ENCODE measurements around the gene BOD1L2.

Gene BOD1L2

DNA sequence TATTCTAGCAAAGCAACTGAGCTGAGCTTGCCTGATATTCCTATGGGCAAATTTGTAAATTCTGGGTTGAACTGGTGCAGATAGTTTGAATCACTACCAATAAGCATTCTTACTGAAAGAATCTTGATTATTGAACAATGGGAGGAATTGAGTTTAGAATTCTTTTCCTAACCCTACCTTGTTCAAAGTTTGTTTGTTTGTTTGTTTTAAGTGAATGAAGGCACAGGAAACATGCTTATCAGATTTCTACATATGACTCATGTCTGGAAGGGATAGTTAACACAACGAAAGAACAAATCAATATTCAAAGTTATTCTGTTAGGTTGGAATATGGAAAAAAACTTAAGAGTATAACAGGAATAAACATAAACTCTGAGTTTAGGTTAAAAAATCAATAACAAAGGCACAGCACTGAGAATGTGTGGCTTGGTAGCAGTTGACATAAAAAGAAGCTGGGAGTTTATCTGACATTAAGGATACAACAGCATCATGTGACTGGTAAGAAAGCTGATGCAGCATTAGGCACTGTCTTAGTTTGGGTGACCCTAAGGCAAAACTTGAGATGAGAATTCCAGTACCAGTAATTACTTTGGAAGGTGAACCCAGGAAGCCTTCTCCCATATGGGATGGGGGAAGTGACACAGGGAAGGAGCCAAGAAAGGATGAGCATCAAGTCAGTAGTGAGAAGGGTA is 20.9 kb downstream of the BOD1L2 start:
- TF ChIP-seq, protein P1, sequence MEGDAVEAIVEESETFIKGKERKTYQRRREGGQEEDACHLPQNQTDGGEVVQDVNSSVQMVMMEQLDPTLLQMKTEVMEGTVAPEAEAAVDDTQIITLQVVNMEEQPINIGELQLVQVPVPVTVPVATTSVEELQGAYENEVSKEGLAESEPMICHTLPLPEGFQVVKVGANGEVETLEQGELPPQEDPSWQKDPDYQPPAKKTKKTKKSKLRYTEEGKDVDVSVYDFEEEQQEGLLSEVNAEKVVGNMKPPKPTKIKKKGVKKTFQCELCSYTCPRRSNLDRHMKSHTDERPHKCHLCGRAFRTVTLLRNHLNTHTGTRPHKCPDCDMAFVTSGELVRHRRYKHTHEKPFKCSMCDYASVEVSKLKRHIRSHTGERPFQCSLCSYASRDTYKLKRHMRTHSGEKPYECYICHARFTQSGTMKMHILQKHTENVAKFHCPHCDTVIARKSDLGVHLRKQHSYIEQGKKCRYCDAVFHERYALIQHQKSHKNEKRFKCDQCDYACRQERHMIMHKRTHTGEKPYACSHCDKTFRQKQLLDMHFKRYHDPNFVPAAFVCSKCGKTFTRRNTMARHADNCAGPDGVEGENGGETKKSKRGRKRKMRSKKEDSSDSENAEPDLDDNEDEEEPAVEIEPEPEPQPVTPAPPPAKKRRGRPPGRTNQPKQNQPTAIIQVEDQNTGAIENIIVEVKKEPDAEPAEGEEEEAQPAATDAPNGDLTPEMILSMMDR (IDR thresholded peaks at IDR 0.05; ENCODE audit: low read depth, low read length, missing control alignments): no peak
- in situ Hi-C loops (cut with HindIII; ENCODE audit: low sequenced_read_pairs): no loop called here
- DNase-seq (ENCODE audit: low read depth): no peak
- H3K4me3 ChIP-seq (ENCODE audit: low read depth, low read length): no peak overlapping the region

DNA sequence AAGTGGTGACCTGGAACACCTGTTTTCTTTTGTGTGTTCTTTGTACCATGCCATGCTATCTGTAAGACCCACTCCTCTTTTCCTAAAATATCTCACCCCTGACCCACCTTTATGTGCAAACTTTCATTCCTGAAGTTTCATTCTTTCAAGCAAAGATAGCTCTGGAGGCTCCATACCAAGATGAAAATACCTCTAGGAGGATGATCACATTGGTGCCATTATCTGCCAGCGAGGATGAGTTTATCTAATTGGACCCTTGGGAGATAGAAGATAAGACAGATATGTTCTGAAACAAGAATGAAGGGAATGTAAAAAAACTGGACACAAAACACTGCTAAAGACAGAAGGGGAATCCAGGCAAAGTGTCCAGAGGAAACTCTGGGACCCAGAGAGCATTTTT is 24.1 kb downstream of the BOD1L2 start:
- no peak for DNase-seq (ENCODE audit: low read depth)
- TF ChIP-seq, protein P1 (IDR thresholded peaks at IDR 0.05; ENCODE audit: low read depth, low read length, missing control alignments): no peak
- no peak overlapping the region for H3K4me3 ChIP-seq (ENCODE audit: low read depth, low read length)
- in situ Hi-C loops (cut with HindIII; ENCODE audit: low sequenced_read_pairs): no loop called here

DNA sequence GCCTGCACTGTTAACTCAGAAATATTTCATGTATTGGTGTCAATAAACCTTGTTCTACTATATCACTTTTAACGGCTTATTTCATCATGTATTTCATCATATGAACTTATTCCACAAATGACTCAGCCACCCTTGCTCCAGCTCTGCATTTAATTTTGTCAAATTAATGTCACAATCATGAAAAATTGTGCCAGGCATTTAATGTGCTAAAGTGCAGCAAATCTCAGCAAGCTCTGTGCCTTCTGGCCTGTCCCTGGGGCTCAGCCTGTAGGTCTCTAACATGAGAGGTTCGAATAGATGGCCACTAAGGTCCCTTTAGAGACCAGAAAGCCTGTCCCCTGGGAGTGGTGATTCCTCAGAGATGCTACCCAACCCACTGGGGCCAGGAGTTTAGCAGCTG is 28.6 kb downstream of the BOD1L2 start:
- no peak overlapping the region for H3K4me3 ChIP-seq (ENCODE audit: low read depth, low read length)
- no peak for DNase-seq (ENCODE audit: low read depth)
- in situ Hi-C loops (cut with HindIII; ENCODE audit: low sequenced_read_pairs): no loop called here
- TF ChIP-seq, protein P1 (IDR thresholded peaks at IDR 0.05; ENCODE audit: low read depth, low read length, missing control alignments): no peak

DNA sequence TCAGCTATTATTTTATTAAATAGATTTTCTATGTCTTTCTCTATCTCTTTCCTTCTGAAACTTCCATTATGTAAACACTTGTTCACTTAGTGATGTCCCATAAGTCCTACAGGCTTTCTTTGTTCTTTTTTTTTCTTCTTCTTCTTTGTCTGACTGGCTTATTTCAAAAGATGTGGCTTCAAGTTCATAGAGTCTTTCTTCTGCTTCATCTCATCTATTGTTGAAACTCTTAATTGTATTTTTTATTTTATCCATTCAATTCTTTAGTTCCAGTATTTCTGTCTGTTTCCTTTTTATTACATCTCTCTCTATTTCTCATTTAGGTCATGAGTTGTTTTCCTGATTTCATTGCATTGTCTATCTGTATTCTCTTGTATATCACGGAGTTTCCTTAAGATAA is 38.5 kb downstream of the BOD1L2 start:
- in situ Hi-C loops (cut with HindIII; ENCODE audit: low sequenced_read_pairs): no loop called here
- DNase-seq (ENCODE audit: low read depth): no peak
- TF ChIP-seq, protein P1 (IDR thresholded peaks at IDR 0.05; ENCODE audit: low read depth, low read length, missing control alignments): no peak
- no peak overlapping the region for H3K4me3 ChIP-seq (ENCODE audit: low read depth, low read length)

DNA sequence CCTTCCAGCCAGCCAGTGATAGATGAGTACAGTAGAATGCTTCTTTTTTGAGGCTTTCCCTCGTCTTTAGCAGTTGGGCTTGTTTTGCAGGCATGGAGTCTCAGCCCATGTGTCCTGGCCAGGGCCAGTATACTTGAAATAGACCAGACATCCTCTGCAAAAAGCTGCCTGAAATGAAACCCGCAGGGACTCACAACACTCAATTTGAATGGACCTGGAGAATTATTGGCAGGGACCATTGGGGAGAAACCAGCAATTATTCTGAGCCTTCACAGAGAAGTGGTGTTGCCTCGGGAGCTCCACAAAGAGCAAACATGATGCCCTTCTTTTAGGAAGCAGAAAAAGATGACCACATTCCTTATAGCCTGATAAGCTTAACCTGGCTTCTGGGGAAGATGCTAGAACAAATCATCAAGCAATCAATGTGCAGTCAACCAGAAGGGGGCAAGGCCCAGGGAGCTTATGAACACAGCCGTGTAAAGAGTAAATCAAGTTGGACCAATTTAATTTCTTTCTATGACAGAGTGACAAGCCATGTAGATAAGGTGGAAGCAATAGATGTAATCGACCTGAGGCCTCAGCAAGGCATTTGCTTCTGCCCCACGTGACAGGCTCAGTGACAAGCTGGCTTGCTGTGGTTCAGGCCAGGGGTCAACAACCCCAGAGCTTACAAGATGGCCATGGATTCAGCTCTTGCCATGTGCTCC is 42.1 kb downstream of the BOD1L2 start:
- H3K4me3 ChIP-seq (ENCODE audit: low read depth, low read length): no peak overlapping the region
- in situ Hi-C loops (cut with HindIII; ENCODE audit: low sequenced_read_pairs): no loop called here
- TF ChIP-seq, protein P1 (IDR thresholded peaks at IDR 0.05; ENCODE audit: low read depth, low read length, missing control alignments): no peak
- no peak for DNase-seq (ENCODE audit: low read depth)

DNA sequence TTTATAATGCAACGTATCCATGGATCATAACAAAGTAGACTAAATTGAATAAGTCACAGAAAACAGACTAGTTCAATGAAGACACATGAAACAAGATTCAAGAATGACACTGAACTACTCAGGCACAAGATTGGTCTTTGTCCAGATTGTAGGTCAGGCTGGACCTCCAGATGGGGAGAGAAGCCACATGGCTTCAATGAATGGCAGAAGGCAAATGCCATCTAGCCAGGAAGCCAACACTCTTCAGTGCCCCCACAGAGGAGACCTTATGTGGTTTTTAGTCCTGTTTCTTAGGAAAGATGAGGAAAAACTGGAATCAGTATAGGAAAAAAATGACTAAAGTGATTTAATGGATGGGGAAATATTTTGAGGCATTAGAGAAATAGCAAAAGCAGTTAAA is 43.1 kb downstream of the BOD1L2 start:
- DNase-seq (ENCODE audit: low read depth): no peak
- in situ Hi-C loops (cut with HindIII; ENCODE audit: low sequenced_read_pairs): no loop called here
- H3K4me3 ChIP-seq (ENCODE audit: low read depth, low read length): no peak overlapping the region
- TF ChIP-seq, protein P1 (IDR thresholded peaks at IDR 0.05; ENCODE audit: low read depth, low read length, missing control alignments): no peak

All from astrocyte of the cerebellum (primary cell).